GM21447 (cell line): ENCODE data around the gene DDX1.

ENCODE experiments used
- ATAC-seq: cut with Tn5 transposase; IDR thresholded peaks from one replicate; pipeline ENCODE4 v1.9.1; 2021; ENCODE audit not compliant: unreplicated experiment

Gene DDX1

DNA sequence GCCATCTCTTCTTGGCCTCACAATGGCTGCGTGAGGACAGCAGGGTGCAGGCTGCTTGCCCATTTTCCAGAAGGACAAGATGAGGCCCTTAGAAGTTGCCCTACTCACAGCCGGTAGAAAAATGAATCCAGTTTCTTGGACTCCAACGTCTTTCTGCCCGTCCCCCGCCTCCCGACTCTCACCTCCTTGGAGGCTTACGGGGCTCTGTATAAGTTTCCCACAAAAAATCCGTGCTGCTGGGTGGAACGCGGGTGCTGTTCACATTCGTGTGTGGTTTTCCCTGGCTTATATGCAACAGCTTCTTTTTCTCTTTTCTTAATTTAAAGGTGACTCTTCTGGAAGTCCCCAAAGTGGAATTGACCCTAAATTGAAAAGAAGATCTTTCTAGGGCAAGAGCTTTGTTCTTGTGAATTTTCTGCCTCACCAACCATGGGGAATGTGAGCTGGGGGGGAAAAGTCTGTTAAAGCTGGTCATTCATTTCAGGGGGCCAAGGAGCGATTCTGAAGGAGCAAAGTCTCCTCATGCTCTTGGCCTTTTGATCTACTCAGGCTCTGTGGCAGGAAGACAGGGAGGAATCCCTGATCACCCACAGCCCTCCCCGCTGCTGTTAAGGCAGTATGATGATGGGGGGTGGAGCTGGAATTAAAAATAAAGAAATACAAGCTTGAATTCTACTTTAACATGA is 51.3 kb downstream of the DDX1 start:
- ATAC-seq: no peak

GRCh38 chr2:15643791-15644585 is 52.3 kb downstream of the DDX1 start:
- no peak for ATAC-seq

DNA sequence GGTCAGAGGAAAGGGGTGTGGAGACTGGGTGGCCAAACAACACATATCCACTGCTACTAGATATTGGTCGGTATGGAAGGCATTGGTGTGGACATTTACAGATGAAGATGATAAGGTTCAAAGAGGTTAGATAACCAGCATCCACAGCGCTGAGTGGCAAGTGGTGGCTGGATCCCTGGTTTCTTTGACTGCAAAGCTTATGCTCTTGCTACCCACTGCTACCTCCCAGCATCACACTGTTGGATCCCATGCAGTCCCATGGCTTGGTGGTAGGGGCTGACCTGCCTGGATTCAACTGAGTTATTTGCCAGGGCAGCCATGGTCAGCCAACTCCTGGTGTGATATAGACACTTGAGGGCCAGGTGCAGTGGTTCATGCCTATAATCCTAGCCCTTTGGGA is 53.6 kb downstream of the DDX1 start:
- no peak for ATAC-seq

GRCh38 chr2:15645720-15646385 is 54.2 kb downstream of the DDX1 start:
- no peak for ATAC-seq

GRCh38 chr2:15646661-15647060 is 55.0 kb downstream of the DDX1 start:
- ATAC-seq: no peak

DNA sequence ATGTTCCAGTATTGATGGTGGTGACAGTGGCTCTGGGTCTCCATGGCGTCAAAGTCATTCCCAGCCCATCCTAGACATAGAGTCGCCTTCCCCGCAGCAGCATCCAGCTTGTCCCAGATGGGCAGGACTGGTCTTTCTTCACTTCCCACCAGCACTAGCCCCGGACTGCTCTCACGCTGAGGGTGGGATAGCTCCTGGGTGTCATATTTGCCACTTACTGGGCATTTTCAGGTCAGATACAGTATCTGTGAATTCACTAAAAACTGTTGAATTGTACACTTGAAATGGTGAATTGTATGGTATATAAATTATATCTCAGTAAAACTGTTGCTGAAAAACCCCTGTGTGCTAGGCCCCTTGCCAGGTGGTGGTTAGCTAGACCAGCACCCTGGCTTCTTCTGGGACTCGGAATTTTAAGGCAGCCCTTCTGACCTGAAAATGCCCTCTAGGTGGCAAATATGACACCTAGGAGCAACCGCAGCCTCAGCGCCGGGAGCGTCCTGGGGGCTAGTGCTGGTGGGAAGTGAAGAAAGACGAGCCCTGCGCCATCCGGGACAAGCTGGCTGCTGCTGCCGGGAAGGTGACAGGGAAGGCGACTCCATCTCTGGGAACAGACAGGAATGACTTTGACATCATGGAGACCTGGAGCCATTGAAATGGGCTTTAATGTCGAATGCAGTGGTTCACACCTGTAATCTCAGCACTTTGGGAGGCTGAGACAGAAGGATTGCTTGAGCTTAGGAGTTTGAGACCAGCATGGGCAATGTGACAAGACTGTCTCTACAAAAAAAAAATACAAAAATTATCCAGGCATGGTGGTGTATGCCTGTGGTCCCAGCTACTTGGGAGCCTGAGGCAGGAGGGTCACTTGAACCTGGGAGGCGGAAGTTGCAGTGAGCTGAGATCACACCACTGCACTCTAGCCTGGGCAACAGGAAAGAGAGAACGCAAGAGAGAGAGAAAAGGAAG is 56.2 kb downstream of the DDX1 start:
- no peak for ATAC-seq

GRCh38 chr2:15648593-15649525 is 57.2 kb downstream of the DDX1 start:
- no peak for ATAC-seq

DNA sequence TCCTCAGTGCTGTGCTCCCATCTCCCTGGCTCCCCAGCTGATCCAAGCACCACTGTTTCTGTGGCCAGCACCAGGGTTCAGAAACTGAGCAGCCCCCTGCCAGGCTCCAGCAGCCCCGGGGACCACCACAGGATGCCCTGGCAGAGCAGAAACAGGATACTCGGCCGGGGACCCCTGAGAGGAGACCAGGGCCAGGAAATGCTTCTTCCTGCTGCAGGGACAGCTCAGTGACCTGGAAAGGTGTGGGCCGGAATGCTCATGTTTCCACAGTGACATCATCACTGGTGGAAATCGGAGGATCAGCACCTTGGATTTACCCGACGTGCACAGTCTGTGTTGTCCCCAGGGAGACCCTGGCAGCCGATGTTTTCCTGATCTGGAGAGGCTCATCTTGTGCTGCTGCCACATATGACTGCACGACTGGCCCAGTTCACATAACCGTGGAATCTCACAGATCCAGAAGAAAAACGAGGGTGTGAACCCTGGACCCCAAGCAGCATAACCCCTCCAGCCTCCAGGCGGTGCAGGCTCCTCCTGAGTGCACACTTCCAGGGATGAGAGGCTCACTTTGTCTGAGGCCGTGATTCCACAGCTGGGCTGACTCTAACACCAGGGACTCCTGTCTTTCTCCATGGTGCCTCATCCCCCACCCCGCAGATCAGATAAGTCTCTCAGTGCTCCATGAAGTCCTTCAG is 58.0 kb downstream of the DDX1 start:
- ATAC-seq: no peak

DNA sequence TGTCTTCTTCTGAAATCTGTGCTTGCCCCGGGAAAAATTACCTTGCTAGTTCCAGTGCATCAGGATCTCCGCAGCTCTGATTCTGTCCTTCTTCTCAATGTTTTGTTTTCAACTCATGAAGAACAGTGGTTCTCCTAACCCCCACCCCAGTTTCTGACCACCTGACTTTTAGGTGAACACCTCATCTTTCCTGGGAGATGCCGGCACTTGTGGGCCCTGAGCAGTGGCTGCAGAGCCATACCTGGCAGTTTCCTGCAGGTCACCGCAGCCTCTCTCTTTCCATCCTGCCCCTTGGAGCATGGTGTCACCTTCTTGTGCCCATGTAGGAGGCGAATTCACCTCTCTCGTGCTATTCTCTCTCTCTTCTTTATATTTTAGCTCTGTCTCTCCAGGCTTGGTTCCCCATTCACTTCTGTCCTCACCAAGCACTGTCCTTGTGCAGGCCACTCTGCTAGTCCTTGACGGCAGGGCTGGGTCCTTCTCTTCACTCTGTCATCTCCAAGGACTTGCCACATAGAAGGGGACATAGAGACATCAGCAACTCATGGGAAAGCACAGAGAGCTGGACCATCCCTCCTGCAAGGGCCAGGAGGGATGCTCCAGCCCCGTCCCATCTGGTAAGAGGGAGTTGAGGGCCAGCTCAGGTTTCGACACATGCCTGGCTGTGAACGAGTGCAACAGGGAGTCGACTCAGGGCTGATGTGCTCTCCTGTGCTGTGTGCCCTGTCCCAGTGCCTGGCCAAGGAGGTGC is 59.1 kb downstream of the DDX1 start:
- no peak for ATAC-seq

DNA sequence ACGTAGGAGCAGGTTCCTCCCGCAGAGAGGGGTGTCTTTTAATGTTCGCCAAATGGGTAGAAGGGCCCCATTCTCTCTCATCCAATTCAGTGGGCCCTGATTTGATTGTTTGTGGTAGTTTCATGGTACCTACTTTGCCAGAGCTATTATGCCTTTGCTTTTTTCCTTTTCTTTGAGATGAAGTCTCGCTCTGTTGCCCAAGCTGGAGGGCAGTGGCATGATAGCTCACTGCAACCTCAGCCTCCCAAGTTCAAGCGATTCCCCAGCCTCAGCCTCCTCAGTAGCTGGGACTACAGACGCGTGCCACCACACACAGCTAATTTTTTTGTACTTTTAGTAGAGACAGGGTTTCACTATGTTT is 59.7 kb downstream of the DDX1 start:
- ATAC-seq: no peak

DNA sequence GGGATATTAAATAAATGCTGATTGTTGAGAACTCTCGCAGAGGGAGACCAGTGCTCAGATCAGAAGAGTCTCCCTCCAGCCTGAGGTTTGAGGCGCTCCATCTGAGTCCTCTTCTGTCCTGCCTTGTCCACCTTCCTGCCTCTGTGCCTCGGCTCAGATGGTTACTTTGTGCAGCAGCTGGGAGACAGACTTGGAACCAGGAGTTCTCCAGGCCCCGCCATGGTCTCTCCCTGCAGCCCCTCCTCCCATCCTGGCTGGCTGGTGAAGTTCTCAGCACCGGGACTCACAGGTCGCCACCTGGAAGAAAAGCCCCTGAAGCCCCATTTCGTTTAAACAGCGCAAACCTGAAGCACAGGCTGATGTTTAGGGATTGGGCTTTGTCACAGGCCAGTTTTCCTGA is 60.6 kb downstream of the DDX1 start:
- no peak for ATAC-seq

GRCh38 chr2:15652801-15653200 is 61.1 kb downstream of the DDX1 start:
- no peak for ATAC-seq

- ATAC-seq: no peak
Observed at GRCh38 chr2:15653806-15654726, 62.4 kb downstream of the DDX1 start.

GRCh38 chr2:15654727-15655073 is 63.0 kb downstream of the DDX1 start:
- no peak for ATAC-seq

DNA sequence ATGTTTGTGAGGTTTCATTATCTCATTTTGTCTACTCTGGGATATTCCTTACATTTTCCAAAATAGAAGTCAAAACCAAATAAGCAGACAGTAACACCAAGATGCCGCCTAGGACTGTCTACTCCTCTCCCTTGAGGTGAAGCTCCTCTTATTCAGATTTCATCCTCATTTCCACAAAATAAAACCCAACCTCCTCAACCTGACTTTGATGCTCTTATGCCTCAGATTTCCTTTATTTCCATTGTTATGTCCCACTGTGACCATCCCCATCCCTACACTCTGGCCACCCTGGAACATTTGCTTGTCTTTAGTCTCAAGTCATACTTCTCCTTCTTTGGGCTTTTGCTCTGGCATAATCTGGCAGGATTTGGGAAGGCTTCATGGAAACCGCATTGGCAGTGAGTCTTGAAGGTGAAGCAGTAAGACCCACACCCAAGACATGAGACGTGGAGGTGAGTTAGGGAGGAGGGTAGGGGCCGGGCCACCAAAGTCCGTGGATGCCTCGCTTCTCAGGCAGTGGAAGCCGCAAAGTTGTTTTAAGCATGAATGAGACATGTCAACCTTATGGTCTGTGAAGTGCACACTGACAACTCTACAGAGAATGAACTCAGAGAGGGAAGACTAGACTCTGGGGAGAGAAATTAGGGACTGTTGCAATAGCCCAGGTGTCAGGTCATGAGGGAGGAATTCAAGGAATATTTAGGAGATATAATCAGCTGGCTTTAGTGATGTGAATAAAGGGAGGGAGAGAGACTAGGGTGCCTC is 63.6 kb downstream of the DDX1 start:
- no peak for ATAC-seq

GRCh38 chr2:15656090-15656489 is 64.4 kb downstream of the DDX1 start:
- ATAC-seq: no peak

GRCh38 chr2:15657759-15658158 is 66.1 kb downstream of the DDX1 start:
- ATAC-seq: no peak
